MG63 (cell line): Measurements from ENCODE around the gene ENDOG. TPM values are rescaled to one million over a fixed set of nuclear protein-coding genes. Genes with fewer than 3 reads are reported as not detected.
"Not testable (repeated sequence)": the region's sequence is repeated elsewhere in the genome, so short reads cannot be mapped to it uniquely, and the experiment has no call there.

Experiments used
- DNase-seq: peaks from one replicate; pipeline ENCODE4 v3.0.0-alpha.2; 2020
- H3K27me3 ChIP-seq: fragments of 250-450 bp; sonication (Bioruptor Pico); 2 replicates; pipeline ENCODE4 v1.5.1; 2020; ENCODE audit warnings: mild to moderate bottlenecking, moderate library complexity
- H3K36me3 ChIP-seq: fragments of 250-450 bp; sonication (Bioruptor Pico); 2 replicates; pipeline ENCODE4 v1.5.1; 2020; ENCODE audit warnings: mild to moderate bottlenecking, moderate library complexity
- H3K4me3 ChIP-seq: fragments of 250-450 bp; sonication (Bioruptor Pico); 2 replicates; pipeline ENCODE4 v1.5.1; 2020; ENCODE audit warnings: mild to moderate bottlenecking, moderate library complexity
- H3K9me3 ChIP-seq: fragments of 250-450 bp; sonication (Bioruptor Pico); 2 replicates; pipeline ENCODE4 v1.5.1; 2020; ENCODE audit warnings: mild to moderate bottlenecking, moderate library complexity
- total RNA-seq: library from RNA; depleted of rRNA; stranded (reverse); fragments of >200 nt; shearing (Covaris generic); gene quantifications from 2 replicates; pipeline ENCODE4 v1.2.3, GENCODE V29; 2014; ENCODE audit warnings: low replicate concordance; rRNA removed

Gene ENDOG
- total RNA-seq: 11.9 and 19.7 TPM in 2 replicates

GRCh38 chr9:128818099-128818838 lies at the start of gene ENDOG:
ENDOG (plus strand) TSS chr9:128818500; CDS start chr9:128818685, 185 bp downstream.
- peak; percentile 96 for DNase-seq
- no peaks in the 10 kb centered on the region; the same call in 1 of the 2 replicates for H3K9me3 ChIP-seq
- peak within 1 kb of the TSS; percentile 52 for H3K4me3 ChIP-seq
- H3K36me3 ChIP-seq: peaks cover 5% of the 10 kb centered on the region; the same call in 1 of the 2 replicates
- H3K27me3 ChIP-seq: no peaks in the 10 kb centered on the region

GRCh38 chr9:128768606-128769005 lies 49.7 kb upstream of the ENDOG start:
- no peaks in the 10 kb centered on the region for H3K9me3 ChIP-seq
- no peaks in the 10 kb centered on the region for H3K27me3 ChIP-seq
- DNase-seq: no peak
- H3K36me3 ChIP-seq: no peaks in the 10 kb centered on the region
- no peak overlapping the region for H3K4me3 ChIP-seq

GRCh38 chr9:128770286-128771030 lies 47.8 kb upstream of the ENDOG start:
- H3K27me3 ChIP-seq: no peaks in the 10 kb centered on the region
- H3K9me3 ChIP-seq: no peaks in the 10 kb centered on the region
- H3K4me3 ChIP-seq: peak overlapping the region; percentile 72
- no peak for DNase-seq
- no peaks in the 10 kb centered on the region for H3K36me3 ChIP-seq

- peak; percentile 10 for DNase-seq
- Histone ChIP-seq H3K4me3 (peak overlapping the region; percentile 72), H3K27me3 (no peaks in the 10 kb centered on the region), H3K9me3 (peaks cover 5% of the 10 kb centered on the region), H3K36me3 (no peaks in the 10 kb centered on the region)
These were observed 47.1 kb upstream of the ENDOG start for GRCh38 chr9:128771094-128771721.

GRCh38 chr9:128771745-128772519 lies 46.4 kb upstream of the ENDOG start, which contains the start of gene ZER1:
ZER1 (minus strand) TSS chr9:128771927; CDS start chr9:128755565, 16,362 bp downstream.
- Histone ChIP-seq H3K4me3 (peak within 1 kb of the TSS; percentile 72), H3K9me3 (peaks cover 7% of the 10 kb centered on the region), H3K27me3 (no peaks in the 10 kb centered on the region), H3K36me3 (no peaks in the 10 kb centered on the region)
- DNase-seq: peak; percentile 93

GRCh38 chr9:128773049-128773448 lies 45.3 kb upstream of the ENDOG start:
- no peak for DNase-seq
- Histone ChIP-seq H3K36me3 (no peaks in the 10 kb centered on the region), H3K9me3 (peaks cover 7% of the 10 kb centered on the region), H3K4me3 (no peak overlapping the region), H3K27me3 (no peaks in the 10 kb centered on the region)

- H3K9me3 ChIP-seq: peaks cover 7% of the 10 kb centered on the region
- no peak for DNase-seq
- no peak overlapping the region for H3K4me3 ChIP-seq
- no peaks in the 10 kb centered on the region for H3K27me3 ChIP-seq
- H3K36me3 ChIP-seq: no peaks in the 10 kb centered on the region
These were observed 43.5 kb upstream of the ENDOG start for GRCh38 chr9:128774804-128775203.

- not testable (repeated sequence) for DNase-seq, H3K36me3 ChIP-seq, H3K27me3 ChIP-seq, H3K4me3 ChIP-seq
- peaks cover 15% of the 10 kb centered on the region for H3K9me3 ChIP-seq
These were observed 38.2 kb upstream of the ENDOG start for GRCh38 chr9:128780093-128780492.

GRCh38 chr9:128781187-128782070 lies 36.9 kb upstream of the ENDOG start:
- peaks cover 9% of the 10 kb centered on the region; the same call in 1 of the 2 replicates for H3K9me3 ChIP-seq
- no peak for DNase-seq
- H3K27me3 ChIP-seq: no peaks in the 10 kb centered on the region
- no peak overlapping the region for H3K4me3 ChIP-seq
- H3K36me3 ChIP-seq: no peaks in the 10 kb centered on the region

GRCh38 chr9:128782669-128783068 lies 35.6 kb upstream of the ENDOG start:
- no peaks in the 10 kb centered on the region for H3K36me3 ChIP-seq
- H3K4me3 ChIP-seq: no peak overlapping the region
- H3K9me3 ChIP-seq: peaks cover 9% of the 10 kb centered on the region; the same call in 1 of the 2 replicates
- no peaks in the 10 kb centered on the region for H3K27me3 ChIP-seq
- DNase-seq: no peak

- H3K36me3 ChIP-seq: no peaks in the 10 kb centered on the region; the same call in none of the 2 replicates
- peaks cover 9% of the 10 kb centered on the region; the same call in 1 of the 2 replicates for H3K9me3 ChIP-seq
- no peak overlapping the region for H3K4me3 ChIP-seq
- H3K27me3 ChIP-seq: no peaks in the 10 kb centered on the region
- no peak for DNase-seq
These were observed 32.9 kb upstream of the ENDOG start for GRCh38 chr9:128785427-128785826.

- peak; percentile 89 for DNase-seq
- no peaks in the 10 kb centered on the region for H3K27me3 ChIP-seq
- H3K9me3 ChIP-seq: peaks cover 3% of the 10 kb centered on the region; the same call in 1 of the 2 replicates
- H3K36me3 ChIP-seq: peaks cover 5% of the 10 kb centered on the region
- H3K4me3 ChIP-seq: peak within 1 kb of the TSS; percentile 85
These were observed 31.4 kb upstream of the ENDOG start, which contains the start of gene TBC1D13 for GRCh38 chr9:128786681-128787601. TBC1D13 (plus strand) TSS chr9:128787253; CDS start chr9:128787354, 101 bp downstream.

- no peak for DNase-seq
- peaks cover 10% of the 10 kb centered on the region for H3K36me3 ChIP-seq
- peak overlapping the region; percentile 85 for H3K4me3 ChIP-seq
- H3K27me3 ChIP-seq: no peaks in the 10 kb centered on the region
- no peaks in the 10 kb centered on the region for H3K9me3 ChIP-seq
These were observed 30.6 kb upstream of the ENDOG start for GRCh38 chr9:128787659-128788058.

- peaks cover 12% of the 10 kb centered on the region for H3K36me3 ChIP-seq
- H3K4me3 ChIP-seq: no peak overlapping the region
- DNase-seq: no peak
These were observed 29.9 kb upstream of the ENDOG start for GRCh38 chr9:128788445-128788844.

More at GRCh38 chr9:128788445-128788844, 29.9 kb upstream of the ENDOG start:
- Histone ChIP-seq H3K9me3 (no peaks in the 10 kb centered on the region), H3K27me3 (no peaks in the 10 kb centered on the region)
